HG02588 (cell line): ENCODE results near the gene PIK3C3.
A peak's percentile ranks its signal among the peaks of the same experiment; 100 is the strongest.
"Not testable (repeated sequence)": the region's sequence is repeated elsewhere in the genome, so short reads cannot be mapped to it uniquely, and the experiment has no call there.

Source experiments
- ATAC-seq: cut with Tn5 transposase; IDR thresholded peaks from one replicate; pipeline ENCODE4 v1.9.1; 2021; ENCODE audit warnings: mild to moderate bottlenecking, moderate library complexity; ENCODE audit not compliant: unreplicated experiment

The PIK3C3 gene

DNA sequence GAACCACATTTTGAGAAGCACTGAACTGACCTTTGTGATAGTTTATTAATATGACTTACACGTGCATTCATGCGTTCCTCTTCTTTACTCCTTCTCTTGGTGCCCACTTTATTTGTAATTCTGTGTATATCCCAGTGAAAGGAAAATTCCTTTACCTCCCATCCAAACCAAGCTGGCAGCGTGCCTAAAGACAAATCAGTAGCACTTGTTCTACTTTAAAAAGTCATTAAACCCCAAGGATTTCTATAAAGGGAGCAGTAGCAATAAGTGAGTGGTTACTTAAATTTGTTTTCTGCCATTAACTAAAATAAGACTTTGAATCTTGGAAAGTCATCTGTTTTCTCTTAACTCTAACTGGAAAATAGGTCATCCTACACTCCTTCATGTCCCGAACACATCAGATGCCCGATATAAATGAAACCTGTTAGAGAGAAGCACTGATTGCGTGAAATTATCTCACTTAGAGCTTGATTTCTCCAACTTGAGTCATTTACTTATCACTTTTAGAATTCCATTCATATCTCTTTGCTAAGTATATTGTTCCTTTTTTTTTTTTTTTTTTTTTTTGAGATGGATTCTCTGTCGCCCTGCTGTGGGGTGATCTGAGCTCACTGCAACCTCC is 10.7 kb downstream of the PIK3C3 start:
- ATAC-seq, result no peak

DNA sequence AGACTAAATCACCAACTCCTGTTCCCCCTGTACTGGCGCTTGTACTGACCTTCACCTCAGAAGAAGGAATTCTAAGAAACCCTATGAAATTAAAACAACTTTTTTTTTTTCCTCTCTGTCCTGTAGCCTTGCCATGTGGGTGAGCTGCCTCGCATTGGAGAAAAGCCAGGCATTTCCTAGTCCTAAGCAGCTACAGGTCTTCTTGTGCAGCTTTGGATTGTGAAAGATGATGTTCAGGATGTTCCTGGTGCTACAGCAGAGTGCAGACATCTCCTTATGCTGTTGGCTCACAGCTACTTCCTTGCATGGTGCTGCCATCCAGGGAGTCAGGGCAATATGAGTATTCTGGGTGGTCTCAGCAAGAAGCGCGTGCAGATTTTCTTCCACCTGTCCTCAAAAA is 11.9 kb downstream of the PIK3C3 start:
- no peak for ATAC-seq

DNA sequence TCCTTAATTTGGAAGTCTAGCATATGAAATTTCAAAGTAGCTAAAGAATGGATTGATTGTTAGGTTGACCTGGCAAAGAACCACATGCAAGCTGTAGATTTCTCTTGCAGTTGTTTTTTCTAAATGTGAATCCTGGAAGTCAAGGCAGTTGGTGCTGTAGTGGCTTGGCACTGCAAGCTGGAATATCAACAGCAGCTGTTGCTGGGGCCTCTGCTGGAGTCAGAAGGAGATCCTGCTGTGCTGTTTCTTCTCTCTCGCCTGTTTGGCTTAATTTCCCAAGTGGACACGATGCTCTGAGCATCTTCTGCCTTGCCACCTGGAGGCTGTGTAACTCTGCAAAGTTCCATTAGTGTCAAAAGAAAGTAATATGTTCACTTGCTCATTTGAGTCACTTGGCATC is 12.6 kb downstream of the PIK3C3 start:
- ATAC-seq, result no peak

DNA sequence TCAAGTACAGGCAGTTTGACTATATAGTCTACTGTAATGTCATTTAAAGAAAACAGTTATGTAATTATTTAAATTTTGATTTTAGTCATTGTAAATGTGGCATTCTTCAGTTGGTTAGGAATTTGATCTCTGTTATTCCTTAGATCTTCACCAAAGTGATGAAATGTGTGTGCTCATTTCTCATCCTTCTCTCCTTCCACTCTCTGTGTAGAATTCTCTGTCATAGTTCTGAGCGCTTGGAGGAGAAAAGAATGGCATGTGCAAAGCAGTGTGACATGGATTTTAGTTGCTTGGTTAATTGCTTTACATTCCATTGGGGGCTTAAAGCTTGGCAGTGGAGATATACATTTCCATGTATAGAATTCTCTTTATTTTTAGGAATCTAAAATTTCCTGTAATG is 14.8 kb downstream of the PIK3C3 start:
- ATAC-seq, result no peak

DNA sequence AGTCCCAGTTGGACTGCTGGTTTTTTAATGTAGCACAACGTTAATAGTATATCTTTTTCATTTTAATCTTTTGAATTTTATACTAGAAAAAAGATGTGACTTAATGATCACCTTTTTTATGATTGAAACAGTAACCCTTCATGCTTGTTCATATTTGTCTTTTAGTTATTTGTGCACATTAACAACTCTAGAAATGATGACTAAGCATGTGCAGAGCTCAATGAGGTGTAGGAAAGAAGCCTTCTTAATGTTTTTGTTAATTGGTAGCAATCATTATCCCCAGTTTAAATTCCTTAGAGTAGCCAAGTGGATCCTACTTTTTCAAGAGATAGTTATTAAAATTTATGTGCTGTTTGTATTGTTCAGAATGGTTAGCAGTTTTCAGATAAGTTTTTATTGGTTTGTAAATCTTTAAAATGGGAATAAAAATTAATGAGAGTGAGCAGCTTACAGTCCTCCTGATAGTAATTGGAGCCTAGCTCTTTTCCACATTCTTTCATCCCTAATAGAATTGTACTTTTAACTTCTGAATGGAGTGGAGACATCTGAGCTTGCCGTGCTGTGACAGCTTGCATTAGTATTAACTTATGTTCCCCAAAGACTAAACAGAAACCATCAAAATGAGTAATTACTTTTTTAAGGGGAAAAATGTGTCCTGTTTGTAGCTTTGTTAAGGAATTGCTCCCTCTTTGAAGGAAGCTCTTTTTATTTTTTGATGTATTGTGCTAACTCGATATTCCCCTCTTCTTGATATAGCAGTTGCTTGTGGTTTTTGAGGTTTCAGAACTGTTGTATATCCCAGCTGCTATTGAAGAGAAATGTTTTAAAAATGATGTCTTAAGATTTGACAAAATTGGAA is 17.3 kb downstream of the PIK3C3 start:
- ATAC-seq, result no peak

DNA sequence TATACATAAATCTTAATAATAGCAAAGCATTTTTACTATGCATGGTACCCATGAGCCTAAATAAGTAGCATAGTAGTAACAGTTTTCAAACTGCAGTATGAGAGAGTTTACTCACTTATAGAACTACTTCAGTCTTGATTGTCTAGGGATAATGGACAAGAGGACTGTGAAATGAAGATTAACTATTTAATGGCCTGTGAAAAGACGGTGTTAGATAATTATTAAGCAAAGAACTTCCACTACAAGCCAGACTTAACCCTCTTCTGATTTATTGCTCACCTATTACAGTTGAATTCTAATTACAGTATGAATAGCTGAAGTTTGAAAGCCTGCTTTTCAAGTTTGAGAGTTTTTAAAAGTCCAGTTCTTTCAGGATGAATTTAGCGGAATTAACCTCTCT is 18.9 kb downstream of the PIK3C3 start:
- ATAC-seq, result no peak

DNA sequence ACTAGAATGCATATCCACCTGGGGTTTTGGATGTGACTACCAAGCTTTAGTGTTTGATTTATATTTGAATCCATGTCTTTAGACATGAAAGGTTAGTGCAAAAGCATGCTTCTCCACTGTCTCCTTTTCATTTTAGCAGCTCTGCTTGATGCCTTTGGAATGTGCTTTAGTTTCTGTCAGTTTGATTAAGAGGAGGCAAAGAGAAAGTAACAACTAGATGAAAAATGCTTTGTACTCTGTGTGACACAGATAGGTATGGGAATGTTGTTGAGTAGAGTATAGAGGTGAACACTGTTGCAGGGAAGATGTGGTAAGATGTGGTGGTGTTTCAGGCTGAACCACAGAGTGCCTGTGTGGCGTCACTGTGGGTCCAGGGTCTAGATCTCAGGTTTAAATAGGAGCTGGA is 19.8 kb downstream of the PIK3C3 start:
- ATAC-seq, result no peak

DNA sequence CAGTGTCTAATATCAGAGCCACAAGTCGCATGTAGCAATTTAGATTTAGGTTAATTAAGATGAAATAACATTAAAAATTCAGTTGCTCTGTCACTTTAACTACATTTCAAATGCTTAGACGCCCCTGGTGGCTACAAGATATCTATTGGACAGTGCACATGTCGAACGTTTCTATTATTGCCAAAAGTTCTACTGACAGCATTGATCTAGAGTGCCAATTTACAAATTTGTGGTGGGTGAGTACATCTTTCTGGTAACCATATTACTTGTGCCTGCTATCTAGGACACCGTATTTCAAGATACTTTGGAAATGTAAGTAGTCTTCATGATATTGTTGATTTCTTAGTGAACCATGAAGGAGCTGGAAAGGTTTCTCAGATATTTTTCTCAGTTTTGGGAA is 20.2 kb downstream of the PIK3C3 start:
- ATAC-seq, result no peak

DNA sequence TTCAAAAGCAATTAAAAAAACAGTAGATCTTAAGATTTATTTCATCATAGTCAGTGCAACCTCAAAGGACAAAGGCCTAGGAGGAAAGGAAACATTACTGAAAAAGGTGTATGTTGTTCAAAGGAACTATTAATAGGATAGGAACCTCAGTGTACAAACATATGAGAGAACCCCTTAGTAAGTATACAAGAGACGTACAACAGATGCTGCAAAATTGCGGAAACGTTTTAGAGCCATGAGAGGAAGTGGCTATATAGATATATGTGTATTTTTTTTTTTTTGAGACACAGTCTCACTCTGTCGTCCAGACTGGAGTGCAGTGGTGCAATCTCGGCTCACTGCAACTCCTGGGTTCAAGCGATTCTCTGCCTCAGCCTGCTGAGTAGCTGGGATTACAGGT is 22.2 kb downstream of the PIK3C3 start:
- no peak for ATAC-seq

DNA sequence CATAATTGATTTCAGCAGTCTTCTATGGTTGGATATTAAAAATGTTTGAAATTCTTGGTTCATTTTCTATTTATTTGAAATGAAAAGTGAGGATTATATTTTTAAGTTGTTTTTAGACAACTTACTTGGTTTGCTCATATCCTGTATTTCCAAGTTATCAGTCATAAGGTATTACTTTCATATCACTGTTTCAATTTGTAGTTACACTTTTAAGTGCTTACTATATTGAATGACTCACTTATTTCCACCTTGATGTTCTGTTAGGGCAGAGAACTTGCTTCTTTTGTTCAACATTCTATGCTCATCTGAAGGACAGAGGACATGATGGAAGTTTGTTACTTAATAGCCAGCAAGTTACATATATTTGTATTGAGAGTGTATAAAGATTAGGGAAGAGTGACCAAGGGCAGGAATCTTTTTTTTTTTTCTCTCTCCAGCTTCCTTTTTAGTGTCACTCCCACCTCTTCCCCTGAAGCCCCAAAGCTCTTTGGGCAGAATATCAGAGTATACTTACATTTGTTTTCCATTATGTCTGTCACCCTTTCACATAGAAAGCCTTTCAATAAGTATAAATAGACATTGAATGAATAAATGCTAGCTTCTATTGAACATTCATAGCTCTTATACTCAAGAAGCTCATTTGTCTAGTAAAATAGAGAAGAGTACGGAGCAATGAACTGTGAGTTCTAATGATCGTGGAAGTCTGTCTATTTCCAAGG is 28.1 kb downstream of the PIK3C3 start:
- ATAC-seq, result peak; percentile 97

DNA sequence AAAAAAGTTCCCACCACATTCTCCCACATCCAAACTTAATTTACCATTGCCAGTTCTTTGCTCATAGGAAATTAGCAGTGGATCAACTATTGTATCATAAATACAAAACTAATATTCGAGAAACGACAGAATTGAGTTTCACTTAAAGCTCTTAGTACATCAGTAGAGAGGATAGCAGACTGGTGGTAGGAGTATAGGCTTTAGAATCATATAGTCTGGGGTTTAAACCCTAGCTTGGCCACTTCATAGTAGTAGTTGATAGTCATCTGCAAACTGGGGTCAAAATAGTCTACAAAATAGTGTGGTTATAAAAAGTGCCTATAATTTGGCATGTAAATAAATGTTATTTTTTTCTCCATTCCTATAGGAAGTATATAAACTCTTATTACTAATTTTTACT is 30.9 kb downstream of the PIK3C3 start:
- ATAC-seq, result no peak

DNA sequence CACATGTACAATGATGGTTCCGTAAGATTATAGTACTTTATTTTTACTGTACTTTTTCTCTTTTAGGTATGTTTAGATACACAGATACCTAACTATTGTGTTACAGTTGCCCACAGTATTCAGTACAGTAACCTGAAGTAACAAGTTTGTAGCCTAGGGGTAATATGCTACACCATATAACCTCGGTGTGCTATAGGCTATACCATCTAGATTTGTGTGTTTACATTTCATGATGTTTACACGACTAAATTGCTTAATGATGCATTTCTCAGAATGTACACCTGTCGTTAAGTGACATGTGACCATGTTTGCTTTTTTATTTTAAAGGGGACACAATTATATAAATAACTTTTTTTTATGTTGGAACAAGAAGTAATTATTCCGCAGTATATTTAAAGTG is 34.5 kb downstream of the PIK3C3 start:
- ATAC-seq, result no peak

DNA sequence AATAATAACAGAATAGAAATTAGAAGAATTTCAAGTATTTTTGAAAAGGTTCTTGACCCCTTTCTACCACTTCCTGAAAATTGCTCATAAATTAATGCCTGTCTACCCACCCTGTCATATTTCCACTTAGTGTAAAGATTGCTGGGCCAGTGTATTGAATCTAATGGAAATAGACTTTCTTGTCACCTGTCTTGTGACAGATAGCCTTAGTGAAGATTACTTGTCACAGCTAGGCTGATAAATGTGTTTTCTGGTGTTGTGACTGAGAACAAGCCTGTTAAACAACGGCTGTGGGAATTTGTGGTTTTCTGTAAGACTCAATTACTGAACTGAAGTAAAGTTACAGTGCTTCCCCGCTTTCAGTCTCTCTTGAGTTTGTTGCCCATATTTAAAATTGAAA is 37.0 kb downstream of the PIK3C3 start:
- no peak for ATAC-seq

DNA sequence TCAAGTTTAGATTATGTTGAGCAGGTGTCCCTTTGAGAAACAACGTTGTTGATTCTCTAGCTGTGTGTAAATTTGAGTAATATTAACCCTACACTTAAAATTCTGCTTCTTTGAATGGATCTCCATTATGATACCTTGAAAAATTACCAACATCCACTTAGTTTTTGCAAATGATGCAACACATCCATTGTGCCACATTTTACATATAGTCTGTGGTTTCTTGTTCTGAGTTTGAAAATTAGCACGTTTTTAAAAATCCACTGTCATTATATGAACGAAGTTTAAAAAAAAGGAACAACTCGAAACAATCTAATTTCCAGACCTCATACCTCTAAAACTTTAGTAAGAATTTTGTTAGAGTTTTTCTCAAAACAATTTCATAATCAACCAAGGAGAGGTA is 37.7 kb downstream of the PIK3C3 start:
- no peak for ATAC-seq

DNA sequence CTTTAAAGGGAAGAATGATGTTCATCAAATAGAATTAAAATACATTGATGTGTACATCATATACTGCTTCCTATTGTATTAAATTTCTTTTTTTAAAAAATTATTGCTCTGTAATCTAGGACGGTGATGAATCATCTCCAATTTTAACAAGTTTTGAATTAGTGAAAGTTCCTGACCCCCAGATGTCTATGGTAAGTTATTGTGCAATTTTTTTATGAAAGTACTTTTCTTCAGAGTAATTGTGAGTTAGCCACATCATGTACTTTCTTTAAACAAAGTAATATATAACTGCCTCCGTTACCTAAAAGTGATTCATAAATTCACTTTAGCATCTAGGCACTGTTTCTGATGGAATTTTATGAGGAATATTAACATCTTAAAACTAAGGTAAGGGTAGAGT is 38.1 kb downstream of the PIK3C3 start:
- no peak for ATAC-seq

DNA sequence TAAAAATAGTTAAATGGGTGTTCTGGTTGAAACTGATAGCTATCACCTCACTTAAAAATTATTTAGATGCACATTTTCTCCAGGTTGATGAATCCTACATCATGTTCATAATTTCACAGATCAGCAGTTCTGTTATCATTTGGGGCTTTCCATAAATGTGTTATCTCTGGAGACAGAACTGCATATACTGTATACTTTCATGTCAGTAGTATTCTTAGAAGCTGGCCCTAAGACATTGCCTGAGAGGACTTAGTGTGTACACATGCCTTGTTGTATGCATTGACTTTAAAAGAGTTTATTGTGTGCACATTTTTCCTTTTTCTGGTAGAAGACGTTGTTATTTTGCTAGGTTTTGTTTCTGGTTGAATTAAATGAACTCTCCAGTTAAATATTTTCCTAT is 41.0 kb downstream of the PIK3C3 start:
- no peak for ATAC-seq

DNA sequence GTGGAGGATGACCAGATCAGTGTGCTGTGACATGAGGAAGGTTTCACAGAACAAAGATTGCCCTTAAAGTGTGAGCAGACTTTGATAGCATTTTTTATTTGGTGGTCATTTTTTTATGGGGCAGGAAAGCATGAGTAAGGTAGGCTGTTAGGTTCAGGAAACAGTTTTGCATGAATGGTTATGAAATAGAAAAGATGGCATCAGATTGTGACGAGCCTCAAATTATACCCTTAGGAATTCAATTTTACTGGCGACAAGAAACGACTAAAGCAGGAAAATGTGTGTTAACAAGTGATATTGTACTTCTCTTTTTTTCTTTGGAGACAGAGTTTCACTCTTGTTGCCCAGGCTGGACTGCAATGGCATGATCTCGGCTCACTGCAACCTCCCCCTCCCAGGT is 44.7 kb downstream of the PIK3C3 start:
- no peak for ATAC-seq

DNA sequence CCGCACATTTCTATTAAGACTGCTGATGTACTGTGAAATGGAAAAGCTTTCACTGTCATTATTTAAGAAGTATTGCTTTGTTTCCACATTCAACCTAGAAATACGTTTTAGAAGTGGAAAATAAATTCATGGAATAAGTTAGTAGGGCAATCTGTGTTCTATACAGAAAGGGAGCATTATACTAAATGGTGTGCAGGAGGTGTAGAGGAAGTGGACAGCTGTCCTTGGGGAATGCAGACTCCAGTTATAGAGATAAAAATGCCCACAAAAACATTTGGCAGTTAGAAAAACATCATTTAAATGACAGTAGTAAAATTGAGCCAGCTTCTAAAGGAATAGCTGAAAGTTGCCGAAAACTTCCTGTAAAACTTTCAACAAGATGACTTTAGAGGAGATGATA is 46.8 kb downstream of the PIK3C3 start:
- no peak for ATAC-seq

DNA sequence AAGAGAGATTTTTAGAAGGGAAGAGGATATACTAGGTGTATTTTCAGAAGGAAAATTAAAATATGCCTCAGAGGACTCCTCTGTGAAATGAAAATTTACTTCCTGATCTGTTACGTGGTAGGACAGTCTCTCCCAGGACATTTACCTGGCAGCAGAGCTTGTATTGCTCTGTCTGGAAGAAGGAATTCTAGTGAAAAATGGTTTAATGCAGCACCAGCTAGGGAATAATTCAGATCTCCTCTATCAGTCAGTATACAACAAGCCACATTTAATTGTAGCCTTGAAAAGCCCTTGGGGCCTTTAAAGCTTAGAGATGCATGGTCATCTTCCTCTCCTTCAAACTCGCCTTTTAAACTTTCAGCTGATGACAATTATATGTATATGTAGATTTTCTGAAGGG is 49.6 kb downstream of the PIK3C3 start:
- ATAC-seq, result no peak

DNA sequence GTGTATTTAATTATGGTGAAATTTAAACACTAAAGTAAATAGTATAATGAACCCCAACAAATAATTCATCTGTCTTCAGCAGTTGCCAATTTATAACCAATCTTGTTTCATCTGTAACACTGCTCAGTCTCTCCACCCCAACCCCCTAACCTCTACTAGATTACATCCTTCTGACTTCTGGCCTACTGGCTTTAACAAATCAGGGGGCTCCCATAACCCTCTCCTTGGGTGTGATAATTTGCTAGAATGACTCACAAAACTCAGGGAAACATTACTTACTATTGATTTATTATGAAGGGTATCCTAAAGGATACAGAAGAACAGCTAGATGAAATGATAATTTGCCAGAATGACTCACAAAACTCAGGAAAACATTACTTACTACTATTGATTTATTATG is 50.7 kb downstream of the PIK3C3 start:
- no peak for ATAC-seq

DNA sequence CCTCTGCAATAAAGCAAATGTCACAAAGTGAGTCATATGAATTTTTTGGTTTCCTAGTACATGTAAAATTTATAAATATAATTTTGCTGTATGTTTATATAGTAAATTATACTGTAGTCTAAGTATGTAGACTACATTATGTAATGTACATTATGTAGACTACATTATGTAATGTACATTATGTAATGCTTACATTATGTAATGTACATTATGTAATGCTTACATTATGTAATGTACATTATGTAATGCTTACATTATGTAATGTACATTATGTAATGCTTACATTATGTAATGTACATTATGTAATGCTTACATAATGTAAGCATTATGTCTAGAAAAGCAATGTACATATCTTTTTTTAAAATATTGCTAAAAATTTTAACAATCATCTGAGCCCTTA is 54.4 kb downstream of the PIK3C3 start:
- not testable (repeated sequence) for ATAC-seq

DNA sequence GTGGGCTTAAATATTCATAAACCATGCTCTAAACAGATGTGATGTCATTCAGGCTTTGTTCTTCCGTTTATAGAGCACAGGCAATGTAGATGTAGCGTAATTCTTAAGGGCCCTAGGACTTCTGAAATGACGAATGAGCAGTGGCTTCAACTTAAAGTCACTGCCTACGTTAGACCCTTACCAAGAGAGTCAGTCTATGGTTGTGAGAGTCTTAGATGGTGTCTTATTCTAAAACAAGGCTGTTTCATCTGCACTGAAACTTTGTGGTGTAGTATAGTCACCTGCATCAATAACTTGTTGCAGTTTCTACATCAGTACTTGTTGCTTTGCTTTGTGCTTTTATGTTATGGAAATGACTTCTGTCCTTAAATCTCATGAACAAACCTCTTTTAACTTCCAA is 56.0 kb downstream of the PIK3C3 start:
- peak; percentile 99 for ATAC-seq
